ENCODE measurements around the gene EEF2K. TPM values are rescaled to one million over a fixed set of nuclear protein-coding genes. Genes with fewer than 3 reads are reported as not detected.

EEF2K gene
- total and polyA plus RNA-seq, 2 of the 13 experiments (the other 11 are each of a cell fraction or from before 2014, with no cell fraction given), result 22.0 to 23.8 TPM

DNA sequence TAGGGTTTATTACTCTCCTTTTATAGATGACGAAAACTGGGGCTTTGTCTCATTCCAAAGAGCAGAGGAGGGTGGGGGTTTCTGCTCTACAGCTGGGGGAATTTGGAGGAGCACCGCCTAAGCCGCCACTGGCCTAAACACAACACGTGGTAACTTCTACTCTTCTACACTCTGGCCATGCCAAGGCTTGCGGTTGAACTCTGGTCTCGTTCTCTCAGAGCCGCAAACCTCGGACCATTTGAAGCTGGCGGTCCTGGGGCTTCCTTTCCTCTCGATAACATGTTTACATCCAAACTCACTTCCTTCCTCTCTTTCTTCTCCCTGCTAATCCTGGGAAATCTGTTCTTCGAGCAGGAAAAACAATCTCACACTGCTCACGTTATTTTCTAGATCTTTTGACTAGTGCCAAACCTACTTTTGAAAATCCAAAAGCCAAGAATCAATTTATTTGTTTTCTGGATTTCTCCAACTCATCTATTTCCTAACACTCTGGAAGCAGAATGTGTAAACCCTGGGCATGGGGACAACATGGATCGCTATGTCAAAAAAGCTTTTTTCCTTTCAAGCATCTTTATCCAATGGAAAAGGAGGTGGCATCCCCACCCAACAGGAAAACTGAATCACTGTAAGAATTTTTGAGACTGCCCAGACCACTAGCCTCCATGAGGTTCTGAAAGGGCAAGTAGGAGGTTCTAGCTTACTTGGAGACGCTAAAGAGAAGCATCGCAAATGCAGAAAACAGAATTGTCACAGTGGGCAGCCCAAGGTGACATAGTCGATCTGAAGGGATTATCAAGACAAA is 13.6 kb upstream of the EEF2K start (continued):
- TF ChIP-seq, protein P1, sequence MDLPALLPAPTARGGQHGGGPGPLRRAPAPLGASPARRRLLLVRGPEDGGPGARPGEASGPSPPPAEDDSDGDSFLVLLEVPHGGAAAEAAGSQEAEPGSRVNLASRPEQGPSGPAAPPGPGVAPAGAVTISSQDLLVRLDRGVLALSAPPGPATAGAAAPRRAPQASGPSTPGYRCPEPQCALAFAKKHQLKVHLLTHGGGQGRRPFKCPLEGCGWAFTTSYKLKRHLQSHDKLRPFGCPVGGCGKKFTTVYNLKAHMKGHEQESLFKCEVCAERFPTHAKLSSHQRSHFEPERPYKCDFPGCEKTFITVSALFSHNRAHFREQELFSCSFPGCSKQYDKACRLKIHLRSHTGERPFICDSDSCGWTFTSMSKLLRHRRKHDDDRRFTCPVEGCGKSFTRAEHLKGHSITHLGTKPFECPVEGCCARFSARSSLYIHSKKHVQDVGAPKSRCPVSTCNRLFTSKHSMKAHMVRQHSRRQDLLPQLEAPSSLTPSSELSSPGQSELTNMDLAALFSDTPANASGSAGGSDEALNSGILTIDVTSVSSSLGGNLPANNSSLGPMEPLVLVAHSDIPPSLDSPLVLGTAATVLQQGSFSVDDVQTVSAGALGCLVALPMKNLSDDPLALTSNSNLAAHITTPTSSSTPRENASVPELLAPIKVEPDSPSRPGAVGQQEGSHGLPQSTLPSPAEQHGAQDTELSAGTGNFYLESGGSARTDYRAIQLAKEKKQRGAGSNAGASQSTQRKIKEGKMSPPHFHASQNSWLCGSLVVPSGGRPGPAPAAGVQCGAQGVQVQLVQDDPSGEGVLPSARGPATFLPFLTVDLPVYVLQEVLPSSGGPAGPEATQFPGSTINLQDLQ (CRISPR knock-in tag; IDR thresholded peaks at IDR 0.05), result no peak
- TF ChIP-seq KDM3A (CRISPR knock-in tag; IDR thresholded peaks at IDR 0.05; ENCODE audit: low read depth) (no peak; the same call in 1 of the 2 replicates), ZMAT3 (CRISPR knock-in tag; conservative IDR thresholded peaks at IDR 0.05) (peak; percentile 86), PRPF4 (IDR thresholded peaks at IDR 0.05; ENCODE audit: low read depth, low read length, poor library complexity, severe bottlenecking) (no peak), RFXAP (CRISPR knock-in tag; IDR thresholded peaks at IDR 0.05; ENCODE audit: borderline replicate concordance) (peak; percentile 79; the same call in 1 of the 2 replicates), SIX4 (CRISPR knock-in tag; IDR thresholded peaks at IDR 0.05) (no peak), ZFY (CRISPR knock-in tag; IDR thresholded peaks at IDR 0.05) (peak; percentile 85), FOXM1 (CRISPR knock-in tag; IDR thresholded peaks at IDR 0.05) (no peak), TAF15 (IDR thresholded peaks at IDR 0.05; ENCODE audit: low read depth, low read length, poor library complexity, severe bottlenecking) (no peak), TRIM24 (CRISPR knock-in tag; IDR thresholded peaks at IDR 0.05) (no peak), ZNF20 (CRISPR knock-in tag; IDR thresholded peaks at IDR 0.05) (no peak), ZFP82 (CRISPR knock-in tag; IDR thresholded peaks at IDR 0.05; ENCODE audit: borderline replicate concordance) (0 out of 2 replicates have a peak, but pooled peaks have one; percentile 64), SMYD3 (CRISPR knock-in tag; IDR thresholded peaks at IDR 0.05) (peak; percentile 91; the same call in 1 of the 2 replicates)
- TF ChIP-seq, protein P2, sequence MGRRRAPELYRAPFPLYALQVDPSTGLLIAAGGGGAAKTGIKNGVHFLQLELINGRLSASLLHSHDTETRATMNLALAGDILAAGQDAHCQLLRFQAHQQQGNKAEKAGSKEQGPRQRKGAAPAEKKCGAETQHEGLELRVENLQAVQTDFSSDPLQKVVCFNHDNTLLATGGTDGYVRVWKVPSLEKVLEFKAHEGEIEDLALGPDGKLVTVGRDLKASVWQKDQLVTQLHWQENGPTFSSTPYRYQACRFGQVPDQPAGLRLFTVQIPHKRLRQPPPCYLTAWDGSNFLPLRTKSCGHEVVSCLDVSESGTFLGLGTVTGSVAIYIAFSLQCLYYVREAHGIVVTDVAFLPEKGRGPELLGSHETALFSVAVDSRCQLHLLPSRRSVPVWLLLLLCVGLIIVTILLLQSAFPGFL (CRISPR knock-in tag; IDR thresholded peaks at IDR 0.05), result no peak
- TF ChIP-seq, protein P3, sequence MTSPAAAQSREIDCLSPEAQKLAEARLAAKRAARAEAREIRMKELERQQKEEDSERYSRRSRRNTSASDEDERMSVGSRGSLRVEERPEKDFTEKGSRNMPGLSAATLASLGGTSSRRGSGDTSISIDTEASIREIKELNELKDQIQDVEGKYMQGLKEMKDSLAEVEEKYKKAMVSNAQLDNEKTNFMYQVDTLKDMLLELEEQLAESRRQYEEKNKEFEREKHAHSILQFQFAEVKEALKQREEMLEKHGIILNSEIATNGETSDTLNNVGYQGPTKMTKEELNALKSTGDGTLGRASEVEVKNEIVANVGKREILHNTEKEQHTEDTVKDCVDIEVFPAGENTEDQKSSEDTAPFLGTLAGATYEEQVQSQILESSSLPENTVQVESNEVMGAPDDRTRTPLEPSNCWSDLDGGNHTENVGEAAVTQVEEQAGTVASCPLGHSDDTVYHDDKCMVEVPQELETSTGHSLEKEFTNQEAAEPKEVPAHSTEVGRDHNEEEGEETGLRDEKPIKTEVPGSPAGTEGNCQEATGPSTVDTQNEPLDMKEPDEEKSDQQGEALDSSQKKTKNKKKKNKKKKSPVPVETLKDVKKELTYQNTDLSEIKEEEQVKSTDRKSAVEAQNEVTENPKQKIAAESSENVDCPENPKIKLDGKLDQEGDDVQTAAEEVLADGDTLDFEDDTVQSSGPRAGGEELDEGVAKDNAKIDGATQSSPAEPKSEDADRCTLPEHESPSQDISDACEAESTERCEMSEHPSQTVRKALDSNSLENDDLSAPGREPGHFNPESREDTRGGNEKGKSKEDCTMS (CRISPR knock-in tag; conservative IDR thresholded peaks at IDR 0.05), result no peak
- TF ChIP-seq, protein P4, sequence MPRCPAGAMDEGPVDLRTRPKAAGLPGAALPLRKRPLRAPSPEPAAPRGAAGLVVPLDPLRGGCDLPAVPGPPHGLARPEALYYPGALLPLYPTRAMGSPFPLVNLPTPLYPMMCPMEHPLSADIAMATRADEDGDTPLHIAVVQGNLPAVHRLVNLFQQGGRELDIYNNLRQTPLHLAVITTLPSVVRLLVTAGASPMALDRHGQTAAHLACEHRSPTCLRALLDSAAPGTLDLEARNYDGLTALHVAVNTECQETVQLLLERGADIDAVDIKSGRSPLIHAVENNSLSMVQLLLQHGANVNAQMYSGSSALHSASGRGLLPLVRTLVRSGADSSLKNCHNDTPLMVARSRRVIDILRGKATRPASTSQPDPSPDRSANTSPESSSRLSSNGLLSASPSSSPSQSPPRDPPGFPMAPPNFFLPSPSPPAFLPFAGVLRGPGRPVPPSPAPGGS (CRISPR knock-in tag; IDR thresholded peaks at IDR 0.05), result peak; percentile 90; the same call in 1 of the 2 replicates
- TF ChIP-seq, protein P5, sequence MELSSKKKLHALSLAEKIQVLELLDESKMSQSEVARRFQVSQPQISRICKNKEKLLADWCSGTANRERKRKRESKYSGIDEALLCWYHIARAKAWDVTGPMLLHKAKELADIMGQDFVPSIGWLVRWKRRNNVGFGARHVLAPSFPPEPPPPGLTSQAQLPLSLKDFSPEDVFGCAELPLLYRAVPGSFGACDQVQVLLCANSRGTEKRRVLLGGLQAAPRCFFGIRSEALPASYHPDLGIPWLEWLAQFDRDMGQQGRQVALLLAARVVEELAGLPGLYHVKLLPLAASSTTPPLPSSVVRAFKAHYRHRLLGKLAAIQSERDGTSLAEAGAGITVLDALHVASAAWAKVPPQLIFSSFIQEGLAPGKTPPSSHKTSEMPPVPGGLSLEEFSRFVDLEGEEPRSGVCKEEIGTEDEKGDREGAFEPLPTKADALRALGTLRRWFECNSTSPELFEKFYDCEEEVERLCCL (CRISPR knock-in tag; IDR thresholded peaks at IDR 0.05; ENCODE audit: borderline replicate concordance), result no peak
- TF ChIP-seq, protein P6, sequence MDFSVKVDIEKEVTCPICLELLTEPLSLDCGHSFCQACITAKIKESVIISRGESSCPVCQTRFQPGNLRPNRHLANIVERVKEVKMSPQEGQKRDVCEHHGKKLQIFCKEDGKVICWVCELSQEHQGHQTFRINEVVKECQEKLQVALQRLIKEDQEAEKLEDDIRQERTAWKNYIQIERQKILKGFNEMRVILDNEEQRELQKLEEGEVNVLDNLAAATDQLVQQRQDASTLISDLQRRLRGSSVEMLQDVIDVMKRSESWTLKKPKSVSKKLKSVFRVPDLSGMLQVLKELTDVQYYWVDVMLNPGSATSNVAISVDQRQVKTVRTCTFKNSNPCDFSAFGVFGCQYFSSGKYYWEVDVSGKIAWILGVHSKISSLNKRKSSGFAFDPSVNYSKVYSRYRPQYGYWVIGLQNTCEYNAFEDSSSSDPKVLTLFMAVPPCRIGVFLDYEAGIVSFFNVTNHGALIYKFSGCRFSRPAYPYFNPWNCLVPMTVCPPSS (IDR thresholded peaks at IDR 0.05), result no peak

All from HepG2 (cell line).